Thyroid gland (tissue), 4 donors: Measurements from ENCODE around the gene GALNT2.

Experiments
- CTCF ChIP-seq, 6 experiments: fragments of 200-600 bp in 3 of 6; fragments of 450-650 bp in 3 of 6; sonication (generic) in 3 of 6; IDR thresholded peaks; one replicate each; pipeline ENCODE4 v1.5.1; 2016 to 2019; ENCODE audit warnings: antibody characterized with exemption in 6 of 6, mild to moderate bottlenecking in 2 of 6, inconsistent platforms in 1 of 6, moderate library complexity in 1 of 6
- POLR2A ChIP-seq, 2 donors: fragments of 450-650 bp; IDR thresholded peaks; one replicate each; pipeline ENCODE4 v1.6.1; 2017; ENCODE audit warnings: antibody characterized with exemption in 2 of 2, mild to moderate bottlenecking in 2 of 2, moderate library complexity in 1 of 2

DNA sequence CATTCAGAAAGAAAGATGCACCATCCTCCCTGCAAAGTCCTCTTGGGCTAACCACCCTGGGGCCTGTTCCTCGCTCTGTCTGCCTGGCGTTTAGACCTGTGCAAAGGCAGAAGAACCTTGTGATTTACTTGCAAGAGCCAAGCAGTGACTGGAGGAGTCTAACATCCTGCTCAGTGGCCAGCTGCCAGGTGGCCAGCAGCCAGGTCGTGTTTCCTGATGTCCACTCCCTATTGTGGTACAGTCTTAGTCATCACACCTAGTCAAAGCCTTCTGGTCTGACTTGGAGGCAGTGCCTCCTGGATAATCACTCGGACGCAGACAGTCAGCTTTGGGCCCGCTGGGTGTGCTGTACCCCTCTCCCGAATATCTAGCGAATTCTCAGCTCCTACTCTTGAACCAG is 241.0 kb downstream of the GALNT2 start:
- TF ChIP-seq POLR2A (IDR thresholded peaks at IDR 0.05) = no peak
- no peak for TF ChIP-seq CTCF (IDR thresholded peaks at IDR 0.05)
